Colonic mucosa (tissue), 4 donors: ENCODE results near the gene INPP5A. TPM values are rescaled to one million over a fixed set of nuclear protein-coding genes. Genes with fewer than 3 reads are reported as not detected.
"Not testable (repeated sequence)": the region's sequence is repeated elsewhere in the genome, so short reads cannot be mapped to it uniquely, and the experiment has no call there.

Experiments used
- DNase-seq: peaks from one replicate; pipeline ENCODE4 v3.0.0-alpha.2; 2020
- H3K27ac ChIP-seq: fragments of 200-600 bp; one replicate; pipeline ENCODE4 v1.8.0; 2021
- H3K27me3 ChIP-seq: fragments of 200-600 bp; one replicate; pipeline ENCODE4 v1.8.0; 2021
- H3K36me3 ChIP-seq: fragments of 200-600 bp; one replicate; pipeline ENCODE4 v1.8.0; 2021
- H3K4me1 ChIP-seq: fragments of 200-600 bp; one replicate; pipeline ENCODE4 v1.8.0; 2021; ENCODE audit warnings: mild to moderate bottlenecking
- H3K4me3 ChIP-seq: fragments of 200-600 bp; one replicate; pipeline ENCODE4 v1.8.0; 2021
- H3K9ac ChIP-seq, 2 donors: one replicate each; pipeline ENCODE4 v1.7.0; 2013; ENCODE audit warnings: control low read depth in 2 of 2, low read depth in 2 of 2, low read length in 2 of 2
- H3K9me3 ChIP-seq: fragments of 200-600 bp; one replicate; pipeline ENCODE4 v1.8.0; 2021
- intact Hi-C: fragments of 100-400 bp; cut with DNase I; formaldehyde crosslinking; loops from one replicate; pipeline ENCODE4 v1.14.1; 2022
- total RNA-seq, 2 donors: library from RNA; stranded (reverse); fragmentation: NEBNext Ultra II Directional in 1 of 2; extraction: Animal tissue kit (Norgen Biotek cat#: 25700) in 1 of 2; gene quantifications; one replicate each; pipeline ENCODE4 v1.2.1, GENCODE V29; 2021
- TF ChIP-seq, protein P1 (sequence below): fragments of 200-600 bp; IDR thresholded peaks from one replicate; pipeline ENCODE4 v1.8.0; 2022; ENCODE audit warnings: antibody characterized with exemption, mild to moderate bottlenecking
- donor health status: healthy.
- donor health status: DM: no; HTN: no; CAD: no.
- donor health status: DM: no; HTN: no; CAD: no.

The INPP5A gene
- total RNA-seq, 2 donors from 2014 or later, result 29.9 to 41.5 TPM

DNA sequence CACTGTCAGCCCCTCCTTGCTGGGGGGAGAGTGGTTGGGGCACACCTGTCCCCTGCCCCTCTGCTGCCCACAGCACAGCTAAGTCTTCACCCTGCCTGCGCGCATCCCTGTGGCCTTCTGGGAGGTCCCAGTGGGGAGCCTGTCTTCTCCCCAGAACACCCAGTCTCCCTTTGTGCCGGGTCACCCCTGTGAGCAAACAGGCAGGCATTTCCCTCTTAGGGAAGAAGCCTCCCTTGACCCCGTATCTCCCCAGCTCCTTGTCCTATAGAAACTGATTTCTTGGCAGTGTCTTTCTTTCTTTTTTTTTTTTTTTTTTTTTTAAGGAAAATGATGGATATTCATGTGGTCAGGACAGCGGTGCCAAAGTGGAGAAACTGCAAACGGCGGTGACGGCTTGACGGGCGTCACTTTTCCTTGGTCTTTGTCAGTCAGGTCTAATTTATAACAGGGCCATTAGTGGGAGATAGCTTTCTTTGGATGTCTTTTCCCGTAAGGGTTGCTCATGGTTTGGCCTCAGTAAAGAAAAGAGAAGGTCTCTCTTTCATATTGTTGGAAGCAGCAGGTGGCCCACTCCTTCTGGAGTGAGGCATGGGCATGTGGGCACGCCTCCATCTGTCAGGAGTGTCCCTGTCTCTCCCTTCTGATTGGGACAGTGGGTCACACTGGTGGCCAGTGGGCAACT is 133.1 kb downstream of the INPP5A start:
- H3K9ac ChIP-seq, result no peak overlapping the region
- no peaks in the 10 kb centered on the region for H3K27me3 ChIP-seq
- TF ChIP-seq, protein P1, sequence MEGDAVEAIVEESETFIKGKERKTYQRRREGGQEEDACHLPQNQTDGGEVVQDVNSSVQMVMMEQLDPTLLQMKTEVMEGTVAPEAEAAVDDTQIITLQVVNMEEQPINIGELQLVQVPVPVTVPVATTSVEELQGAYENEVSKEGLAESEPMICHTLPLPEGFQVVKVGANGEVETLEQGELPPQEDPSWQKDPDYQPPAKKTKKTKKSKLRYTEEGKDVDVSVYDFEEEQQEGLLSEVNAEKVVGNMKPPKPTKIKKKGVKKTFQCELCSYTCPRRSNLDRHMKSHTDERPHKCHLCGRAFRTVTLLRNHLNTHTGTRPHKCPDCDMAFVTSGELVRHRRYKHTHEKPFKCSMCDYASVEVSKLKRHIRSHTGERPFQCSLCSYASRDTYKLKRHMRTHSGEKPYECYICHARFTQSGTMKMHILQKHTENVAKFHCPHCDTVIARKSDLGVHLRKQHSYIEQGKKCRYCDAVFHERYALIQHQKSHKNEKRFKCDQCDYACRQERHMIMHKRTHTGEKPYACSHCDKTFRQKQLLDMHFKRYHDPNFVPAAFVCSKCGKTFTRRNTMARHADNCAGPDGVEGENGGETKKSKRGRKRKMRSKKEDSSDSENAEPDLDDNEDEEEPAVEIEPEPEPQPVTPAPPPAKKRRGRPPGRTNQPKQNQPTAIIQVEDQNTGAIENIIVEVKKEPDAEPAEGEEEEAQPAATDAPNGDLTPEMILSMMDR, result no peak
- no peak for DNase-seq
- intact Hi-C loops, result no loop called here
- H3K36me3 ChIP-seq, result no peaks in the 10 kb centered on the region
- no peak overlapping the region for H3K4me3 ChIP-seq
- no peak overlapping the region for H3K27ac ChIP-seq
- no peaks in the 10 kb centered on the region for H3K9me3 ChIP-seq
- H3K4me1 ChIP-seq, result no peaks in the 10 kb centered on the region

DNA sequence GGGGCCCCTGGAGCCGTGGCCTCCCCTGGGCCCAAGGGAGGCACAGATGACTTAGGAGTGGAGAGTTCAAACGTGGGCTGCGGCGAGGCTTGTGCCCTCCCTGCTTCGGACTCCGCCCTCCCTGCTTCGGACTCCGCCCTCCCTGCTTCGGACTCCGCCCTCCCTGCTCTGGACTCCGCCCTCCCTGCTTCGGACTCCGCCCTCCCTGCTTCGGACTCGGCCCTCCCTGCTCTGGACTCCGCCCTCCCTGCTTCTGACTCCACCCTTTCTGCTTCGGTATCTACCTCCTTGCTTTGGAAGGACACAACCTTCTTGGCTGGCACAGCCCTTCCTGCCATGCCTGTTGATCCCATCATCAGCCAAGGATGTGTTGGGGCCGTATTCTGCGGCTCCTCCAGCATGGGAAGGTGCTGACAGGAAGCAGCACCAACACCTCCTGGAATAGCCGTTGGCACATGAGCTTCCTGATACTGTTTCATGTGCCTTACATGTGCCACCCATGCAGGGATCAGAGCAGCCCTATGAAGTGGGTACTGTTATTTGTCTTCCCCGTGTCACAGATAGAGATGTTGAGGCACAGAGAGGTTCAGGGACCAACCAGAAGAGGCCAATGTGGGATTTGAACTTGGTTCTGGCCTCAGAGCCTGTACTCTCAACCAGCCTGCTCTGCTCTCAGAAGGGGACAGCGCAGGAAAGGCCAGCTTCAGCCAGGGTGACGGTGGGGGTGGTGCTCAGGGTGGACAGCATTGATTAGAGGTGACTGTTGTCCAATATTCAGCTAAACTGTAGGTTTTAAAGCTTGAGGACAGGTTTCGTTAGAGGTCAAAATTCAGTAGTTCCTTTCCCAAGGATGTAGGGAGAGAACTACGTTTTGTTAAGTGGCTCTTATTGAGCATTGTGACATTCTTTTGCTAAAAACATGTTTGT is 133.9 kb downstream of the INPP5A start:
- no peak for DNase-seq
- TF ChIP-seq, protein P1, result no peak

DNA sequence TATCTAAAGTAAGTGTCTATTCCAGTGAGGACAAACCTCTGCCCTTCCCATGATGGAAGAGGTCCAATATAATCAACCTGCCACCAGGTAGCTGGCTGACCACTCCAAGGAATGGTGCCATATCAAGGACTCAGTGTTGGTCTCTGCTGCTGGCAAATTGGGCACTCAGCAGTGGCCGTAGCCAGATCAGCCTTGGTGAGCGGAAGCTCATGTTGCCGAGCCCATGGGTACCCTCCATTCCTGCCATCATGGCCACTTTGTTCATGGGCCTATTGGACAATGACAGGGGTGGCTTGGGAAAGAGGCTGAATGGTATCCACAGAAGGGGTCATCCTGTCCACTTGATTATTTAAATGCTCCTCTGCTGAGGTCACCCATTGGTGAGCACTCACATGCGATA is 136.2 kb downstream of the INPP5A start:
- H3K9ac ChIP-seq, intact Hi-C loops, DNase-seq, H3K36me3 ChIP-seq, H3K4me1 ChIP-seq, H3K27me3 ChIP-seq, H3K27ac ChIP-seq, H3K9me3 ChIP-seq, H3K4me3 ChIP-seq: not testable (repeated sequence)

More for the DNA sequence above, 133.9 kb downstream of the INPP5A start:
- H3K9ac ChIP-seq, result no peak overlapping the region
- no peak overlapping the region for H3K4me3 ChIP-seq
- H3K9me3 ChIP-seq, result no peaks in the 10 kb centered on the region
- no peaks in the 10 kb centered on the region for H3K27me3 ChIP-seq
- no peaks in the 10 kb centered on the region for H3K4me1 ChIP-seq
- H3K36me3 ChIP-seq, result no peaks in the 10 kb centered on the region
- no peak overlapping the region for H3K27ac ChIP-seq
- intact Hi-C loops, result no loop called here

DNA sequence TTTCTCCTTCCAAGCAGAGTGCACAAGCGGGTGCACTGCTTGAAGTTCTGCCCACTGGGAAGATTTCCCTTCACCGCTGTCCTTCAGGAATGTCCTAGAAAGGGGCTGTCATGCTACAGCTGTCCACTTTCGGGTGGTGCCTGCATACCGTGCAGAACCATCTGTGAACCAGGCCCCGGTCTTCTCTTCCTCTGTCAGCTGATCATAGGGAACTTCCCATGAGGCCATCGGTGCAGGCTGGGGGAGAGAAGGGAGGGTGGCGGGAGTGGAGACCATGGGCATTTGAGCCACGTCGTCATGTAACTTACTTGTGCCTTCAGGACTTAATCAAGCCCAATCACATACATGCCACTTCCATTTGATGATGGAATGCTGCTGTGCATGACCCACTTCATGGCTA is 136.7 kb downstream of the INPP5A start:
- no peak for DNase-seq
- Histone ChIP-seq H3K4me3 (no peak overlapping the region), H3K27me3 (no peaks in the 10 kb centered on the region), H3K9me3 (no peaks in the 10 kb centered on the region), H3K36me3 (no peaks in the 10 kb centered on the region), H3K27ac (no peak overlapping the region), H3K4me1 (no peaks in the 10 kb centered on the region), H3K9ac (no peak overlapping the region)
- intact Hi-C loops, result no loop called here
- TF ChIP-seq, protein P1, result no peak

DNA sequence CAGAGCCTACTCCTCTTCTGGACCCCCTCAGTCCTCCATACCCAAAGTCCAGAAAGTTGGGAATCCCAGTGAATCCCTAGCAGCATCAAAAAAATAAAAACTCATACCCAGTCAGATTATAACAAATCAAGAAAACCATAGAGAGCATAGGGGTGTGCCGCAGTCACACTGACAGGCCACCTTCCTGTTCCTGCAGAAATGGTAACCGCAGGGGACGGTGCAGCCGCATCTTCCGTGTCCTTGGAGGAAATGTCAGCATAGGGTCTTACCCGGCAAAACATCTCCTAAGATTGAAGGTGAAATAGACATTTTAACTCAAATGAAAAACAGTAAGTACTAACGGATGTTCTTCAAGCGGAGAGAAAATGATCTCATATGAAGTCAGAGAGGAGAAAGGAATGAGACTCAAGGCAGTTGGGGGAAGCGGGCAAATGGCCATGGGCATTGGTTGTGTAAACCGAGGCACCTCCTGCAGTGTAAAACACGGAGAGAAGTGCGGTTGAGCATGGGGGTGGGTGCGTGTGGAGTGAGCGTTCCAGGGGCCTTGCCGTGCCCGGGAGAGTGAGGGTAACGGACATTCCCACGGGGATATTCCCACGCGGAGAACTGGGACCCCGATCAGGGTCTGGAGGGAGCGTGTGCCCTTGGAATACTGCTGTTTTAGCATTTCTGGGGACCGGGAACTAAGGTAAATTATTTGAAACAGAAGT is 137.6 kb downstream of the INPP5A start:
- H3K4me1 ChIP-seq, result no peaks in the 10 kb centered on the region
- no peaks in the 10 kb centered on the region for H3K9me3 ChIP-seq
- H3K27ac ChIP-seq, result no peak overlapping the region
- TF ChIP-seq, protein P1, result no peak
- no peaks in the 10 kb centered on the region for H3K36me3 ChIP-seq
- intact Hi-C loops, result no loop called here
- no peak for DNase-seq
- H3K27me3 ChIP-seq, result no peaks in the 10 kb centered on the region
- no peak overlapping the region for H3K4me3 ChIP-seq
- no peak overlapping the region for H3K9ac ChIP-seq
